Skeletal muscle tissue (tissue), 4 donors: ENCODE data around the gene GPR35. TPM values are rescaled to one million over a fixed set of nuclear protein-coding genes. Genes with fewer than 3 reads are reported as not detected.
"Not testable (repeated sequence)": the region's sequence is repeated elsewhere in the genome, so short reads cannot be mapped to it uniquely, and the experiment has no call there.

Experiments
- H3K27ac ChIP-seq: one replicate; pipeline ENCODE4 v1.7.0; 2013; ENCODE audit warnings: mild to moderate bottlenecking, low read depth, low read length, inconsistent platforms
- H3K27me3 ChIP-seq, 3 donors: one replicate each; pipeline ENCODE4 v1.7.0; 2013; ENCODE audit warnings: low read length in 3 of 3; ENCODE audit not compliant: control insufficient read depth in 3 of 3, insufficient read depth in 3 of 3
- H3K36me3 ChIP-seq, 3 donors: one replicate each; pipeline ENCODE4 v1.7.0; 2013; ENCODE audit warnings: low read length in 3 of 3; ENCODE audit not compliant: control insufficient read depth in 3 of 3, insufficient read depth in 3 of 3
- H3K4me1 ChIP-seq, 3 donors: one replicate each; pipeline ENCODE4 v1.7.0; 2013; ENCODE audit warnings: low read length in 3 of 3, mild to moderate bottlenecking in 3 of 3; ENCODE audit not compliant: control insufficient read depth in 3 of 3, insufficient read depth in 3 of 3
- H3K4me3 ChIP-seq, 3 donors: one replicate each; pipeline ENCODE4 v1.7.0; 2013; ENCODE audit warnings: low read length in 3 of 3
- H3K9ac ChIP-seq, 3 donors: one replicate each; pipeline ENCODE4 v1.7.0; 2013; ENCODE audit warnings: low read length in 3 of 3, mild to moderate bottlenecking in 3 of 3, moderate library complexity in 2 of 3, low read depth in 1 of 3
- H3K9me3 ChIP-seq, 3 donors: one replicate each; pipeline ENCODE4 v1.7.0; 2013; ENCODE audit warnings: low read length in 3 of 3; ENCODE audit not compliant: control insufficient read depth in 3 of 3
- total RNA-seq: library from RNA; depleted of rRNA; stranded (reverse); fragments of >200 nt; gene quantifications from one replicate; pipeline ENCODE4 v1.2.3, GENCODE V29; 2014
- donor health status: Osteomylitis.

Gene GPR35
- total RNA-seq, 1 donor from 2014 or later: 1.0 TPM

DNA sequence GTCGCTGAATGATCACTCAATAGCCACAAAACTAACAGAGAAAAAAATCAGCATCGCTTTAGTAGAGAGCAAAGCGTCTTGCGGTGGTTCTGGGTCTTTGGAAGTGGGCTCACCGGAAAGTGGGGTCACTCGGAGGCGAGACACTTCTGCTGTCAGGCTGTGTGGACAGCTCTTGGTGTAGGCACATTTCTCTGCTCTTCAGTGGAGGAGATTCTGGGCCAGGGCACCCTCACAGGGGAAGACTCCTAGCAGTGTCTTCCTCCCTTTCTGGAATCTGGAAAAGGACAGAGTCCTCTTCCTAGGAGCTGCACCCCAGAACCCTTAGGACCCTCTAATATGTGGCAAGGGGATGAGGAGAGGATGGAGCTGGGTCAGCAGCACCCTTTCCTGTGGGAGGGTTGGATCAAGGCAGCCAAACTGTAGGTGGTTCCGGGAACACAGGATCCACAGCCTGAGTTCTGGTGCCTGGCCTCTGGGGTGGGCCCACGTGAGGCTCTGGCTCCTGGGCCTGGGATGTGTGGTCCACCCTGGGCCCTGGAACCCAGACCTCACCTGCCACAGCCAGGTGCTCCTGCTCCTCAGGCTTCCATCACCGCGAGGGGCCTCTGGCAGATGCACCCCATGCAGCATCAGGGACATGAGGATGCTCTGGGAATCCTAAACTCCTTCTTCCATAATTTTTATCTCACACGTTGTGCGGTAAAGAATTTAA, 25.1 kb downstream of the GPR35 start:
- Histone ChIP-seq H3K27me3 (peaks cover 52 to 65% (median 61%) of the 10 kb centered on the region in 3 donors), H3K4me3 (no peak overlapping the region), H3K4me1 (no peaks in the 10 kb centered on the region), H3K27ac (no peak overlapping the region), H3K9ac (no peak overlapping the region), H3K36me3 (no peaks in the 10 kb centered on the region), H3K9me3 (peaks cover 0 to 4% (median 0%) of the 10 kb centered on the region in 3 donors)

GRCh38 chr2:240651185-240651584, 25.9 kb downstream of the GPR35 start:
- Histone ChIP-seq H3K36me3 (no peaks in the 10 kb centered on the region), H3K9me3 (peaks cover 0 to 4% (median 0%) of the 10 kb centered on the region in 3 donors), H3K4me3 (no peak overlapping the region), H3K27me3 (peaks cover 44 to 59% (median 55%) of the 10 kb centered on the region in 3 donors), H3K4me1 (no peaks in the 10 kb centered on the region), H3K9ac (no peak overlapping the region), H3K27ac (no peak overlapping the region)

DNA sequence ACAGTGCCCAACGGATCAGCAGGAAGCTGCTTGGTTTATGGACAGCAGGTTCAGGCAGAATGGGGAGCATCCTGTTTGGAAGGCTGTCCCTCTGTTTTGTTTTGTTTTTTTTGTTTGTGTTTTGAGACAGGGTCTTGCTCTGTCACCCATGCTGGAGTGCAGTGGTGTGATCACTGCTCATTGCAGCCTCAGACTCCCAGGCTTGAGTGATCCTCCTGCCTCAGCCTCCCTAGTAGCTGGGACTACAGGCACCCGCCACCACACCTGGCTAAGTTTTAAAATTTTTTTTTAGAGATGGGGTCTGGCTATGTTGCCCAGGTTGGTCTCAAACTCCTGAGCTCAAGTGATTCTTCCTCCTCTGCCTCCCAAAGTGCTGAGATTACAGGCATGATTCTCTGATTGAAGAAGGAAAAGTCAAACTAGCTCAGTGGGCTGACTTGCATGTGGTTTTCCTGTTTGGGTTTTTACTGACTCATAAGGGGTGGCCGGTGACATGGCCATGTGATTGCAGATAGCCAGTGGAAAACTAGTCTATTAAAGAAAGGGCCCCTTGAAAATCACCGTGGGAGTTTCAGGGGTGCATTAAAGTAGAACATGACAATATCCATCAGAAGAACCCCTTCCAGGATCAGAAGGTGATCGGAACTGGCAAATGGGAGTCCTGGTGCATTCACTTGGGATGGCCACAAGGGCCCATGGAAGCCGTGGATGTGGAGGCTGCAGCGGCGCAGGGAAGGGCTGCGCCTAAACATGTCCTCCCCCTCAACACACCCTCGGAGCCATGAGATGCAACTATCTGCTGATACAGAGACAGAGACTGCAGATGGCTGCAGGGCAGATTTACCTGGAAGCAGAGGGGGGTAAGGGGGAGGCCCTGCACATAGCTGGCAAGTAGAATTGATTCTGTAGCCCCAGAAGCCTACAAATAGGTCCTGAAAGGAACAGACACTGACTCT, 30.9 kb downstream of the GPR35 start:
- Histone ChIP-seq H3K27me3 (peaks cover 18 to 22% (median 18%) of the 10 kb centered on the region in 3 donors), H3K9me3 (peaks cover 0 to 3% (median 0%) of the 10 kb centered on the region in 3 donors), H3K27ac (no peak overlapping the region), H3K36me3 (no peaks in the 10 kb centered on the region), H3K4me1 (no peaks in the 10 kb centered on the region), H3K9ac (no peak overlapping the region), H3K4me3 (no peak overlapping the region)

GRCh38 chr2:240659883-240660282, 34.6 kb downstream of the GPR35 start:
- not testable (repeated sequence) for H3K27ac ChIP-seq, H3K36me3 ChIP-seq, H3K9me3 ChIP-seq, H3K4me3 ChIP-seq, H3K9ac ChIP-seq, H3K4me1 ChIP-seq
- peaks cover 8 to 19% (median 12%) of the 10 kb centered on the region in 3 donors for H3K27me3 ChIP-seq

GRCh38 chr2:240662681-240663080, 37.4 kb downstream of the GPR35 start:
- Histone ChIP-seq H3K4me1 (no peaks in the 10 kb centered on the region), H3K9me3 (peaks cover 3 to 4% (median 3%) of the 10 kb centered on the region in 3 donors), H3K9ac (no peak overlapping the region), H3K27me3 (peaks cover 3 to 14% (median 5%) of the 10 kb centered on the region in 3 donors), H3K27ac (no peak overlapping the region), H3K4me3 (no peak overlapping the region), H3K36me3 (no peaks in the 10 kb centered on the region)

- H3K4me3 ChIP-seq: no peak overlapping the region
- peaks cover 3 to 12% (median 5%) of the 10 kb centered on the region in 3 donors for H3K27me3 ChIP-seq
- H3K4me1 ChIP-seq: no peaks in the 10 kb centered on the region
- H3K36me3 ChIP-seq: no peaks in the 10 kb centered on the region
- no peak overlapping the region for H3K9ac ChIP-seq
- H3K9me3 ChIP-seq: peaks cover 3 to 4% (median 3%) of the 10 kb centered on the region in 3 donors
- H3K27ac ChIP-seq: no peak overlapping the region
Observed at GRCh38 chr2:240663546-240664190, 38.4 kb downstream of the GPR35 start.

DNA sequence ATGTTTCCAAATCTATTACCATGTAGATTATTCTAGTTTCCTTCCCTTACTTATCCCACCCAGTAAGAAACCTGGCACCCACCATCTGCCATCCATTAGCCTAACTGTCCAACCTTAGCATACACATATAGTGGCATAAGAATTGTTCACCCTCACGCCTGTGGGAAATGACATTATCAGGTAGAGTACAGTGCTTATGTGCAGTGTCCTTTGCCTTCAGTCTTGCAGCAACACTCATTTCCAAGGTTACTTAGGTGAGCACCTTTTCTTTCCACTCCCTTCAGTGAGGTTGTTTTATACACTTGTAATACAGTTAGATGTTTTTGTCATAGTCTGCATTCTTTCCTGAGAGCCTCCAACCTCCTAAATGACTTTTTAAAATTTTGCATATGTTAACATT, 39.3 kb downstream of the GPR35 start:
- Histone ChIP-seq H3K4me3 (no peak overlapping the region), H3K4me1 (no peaks in the 10 kb centered on the region), H3K27me3 (peaks cover 0 to 10% (median 5%) of the 10 kb centered on the region in 3 donors), H3K27ac (no peak overlapping the region), H3K9me3 (peaks cover 3 to 4% (median 3%) of the 10 kb centered on the region in 3 donors), H3K9ac (no peak overlapping the region), H3K36me3 (no peaks in the 10 kb centered on the region)

- H3K27me3 ChIP-seq: peaks cover 0 to 2% (median 0%) of the 10 kb centered on the region in 3 donors
- H3K27ac ChIP-seq: no peak overlapping the region
- H3K36me3 ChIP-seq: no peaks in the 10 kb centered on the region
- no peak overlapping the region for H3K4me3 ChIP-seq
- H3K9ac ChIP-seq: no peak overlapping the region
- H3K4me1 ChIP-seq: peaks cover 3 to 10% (median 9%) of the 10 kb centered on the region in 3 donors
- no peaks in the 10 kb centered on the region for H3K9me3 ChIP-seq
Observed at GRCh38 chr2:240670402-240670801, 45.1 kb downstream of the GPR35 start.

DNA sequence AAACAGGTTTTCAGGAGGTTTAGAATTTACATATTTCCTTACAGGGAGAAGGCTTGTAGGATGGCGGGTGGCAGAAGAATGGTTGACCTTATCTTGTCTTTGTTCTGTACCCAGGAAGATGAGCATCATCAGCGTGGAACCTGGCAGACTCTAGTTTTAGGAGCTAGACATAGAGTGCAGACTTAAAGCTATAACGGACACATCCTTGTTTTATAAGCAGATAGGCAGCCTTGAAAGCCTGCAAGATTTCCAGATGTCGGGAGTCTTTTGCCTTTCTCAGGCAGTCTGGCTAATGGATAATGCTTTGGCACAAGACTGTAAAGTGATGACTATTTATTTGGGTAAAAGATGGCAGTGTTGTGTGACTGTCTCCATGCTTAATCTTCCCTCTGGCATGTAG, 45.7 kb downstream of the GPR35 start:
- Histone ChIP-seq H3K9ac (no peak overlapping the region), H3K4me1 (peaks cover 3 to 10% (median 9%) of the 10 kb centered on the region in 3 donors), H3K27me3 (peaks cover 0 to 2% (median 0%) of the 10 kb centered on the region in 3 donors), H3K9me3 (no peaks in the 10 kb centered on the region), H3K4me3 (no peak overlapping the region), H3K27ac (no peak overlapping the region), H3K36me3 (no peaks in the 10 kb centered on the region)
